Endothelial cell (in vitro differentiated cells): Measurements from ENCODE around the gene OR1N2. TPM values are rescaled to one million over a fixed set of nuclear protein-coding genes. Genes with fewer than 3 reads are reported as not detected.
"Not testable (repeated sequence)": the region's sequence is repeated elsewhere in the genome, so short reads cannot be mapped to it uniquely, and the experiment has no call there.

Experiments
- DNase-seq: peaks from one replicate; pipeline ENCODE4 v3.0.0; 2021; ENCODE audit warnings: low spot score
- H3K27ac Mint-ChIP-seq: one replicate; pipeline ENCODE4 v1.8.0; 2021; ENCODE audit warnings: mixed read lengths, inconsistent platforms; ENCODE audit not compliant: unreplicated experiment
- H3K27me3 Mint-ChIP-seq: one replicate; pipeline ENCODE4 v1.8.0; 2021; ENCODE audit warnings: mild to moderate bottlenecking, moderate library complexity, mixed read lengths, inconsistent platforms; ENCODE audit not compliant: unreplicated experiment
- H3K36me3 Mint-ChIP-seq: one replicate; pipeline ENCODE4 v1.8.0; 2021; ENCODE audit warnings: mild to moderate bottlenecking, low read depth, mixed read lengths, inconsistent platforms; ENCODE audit not compliant: unreplicated experiment
- H3K4me1 Mint-ChIP-seq: one replicate; pipeline ENCODE4 v1.8.0; 2021; ENCODE audit warnings: mild to moderate bottlenecking, mixed read lengths, inconsistent platforms; ENCODE audit not compliant: unreplicated experiment
- H3K4me3 Mint-ChIP-seq: one replicate; pipeline ENCODE4 v1.8.0; 2021; ENCODE audit warnings: mild to moderate bottlenecking, mixed read lengths, inconsistent platforms; ENCODE audit not compliant: unreplicated experiment
- H3K9me3 Mint-ChIP-seq: one replicate; pipeline ENCODE4 v1.8.0; 2021; ENCODE audit warnings: mixed read lengths, inconsistent platforms; ENCODE audit not compliant: unreplicated experiment
- CTCF ChIP-seq: fragments of 200-600 bp; sonication (generic); IDR thresholded peaks from one replicate; pipeline ENCODE4 v1.5.0; 2021; ENCODE audit warnings: antibody characterized with exemption; ENCODE audit not compliant: unreplicated experiment
- total RNA-seq: library from RNA; stranded (reverse); fragmentation: NEBNext Ultra II Directional; extraction: Animal tissue kit (Norgen Biotek cat#: 25700); gene quantifications from one replicate; pipeline ENCODE4 v1.2.1, GENCODE V29; 2021; ENCODE audit not compliant: unreplicated experiment

OR1N2 gene
- total RNA-seq, 1 donor from 2014 or later: not detected

GRCh38 chr9:122519376-122519775 is 33.5 kb upstream of the OR1N2 start:
- Mint-ChIP-seq H3K27me3 (peaks cover 3% of the 10 kb centered on the region), H3K4me3 (no peak overlapping the region), H3K9me3 (no peaks in the 10 kb centered on the region), H3K4me1 (no peaks in the 10 kb centered on the region), H3K27ac (no peak overlapping the region), H3K36me3 (no peaks in the 10 kb centered on the region)
- DNase-seq: no peak
- no peak for TF ChIP-seq CTCF

- Mint-ChIP-seq H3K27me3 (peaks cover 8% of the 10 kb centered on the region), H3K4me1 (no peaks in the 10 kb centered on the region), H3K36me3 (no peaks in the 10 kb centered on the region), H3K9me3 (peaks cover 11% of the 10 kb centered on the region), H3K4me3 (no peak overlapping the region), H3K27ac (no peak overlapping the region)
- DNase-seq: no peak
- no peak for TF ChIP-seq CTCF
Measured at GRCh38 chr9:122526602-122527001, 26.3 kb upstream of the OR1N2 start.

GRCh38 chr9:122527193-122527592 is 25.7 kb upstream of the OR1N2 start, which contains the start of gene OR1N1:
TSS of gene OR1N1 (minus strand) at chr9:122527293. CDS start at chr9:122527293, 0 bp downstream.
- H3K4me3 Mint-ChIP-seq: no peak within 1 kb of the TSS
- H3K36me3 Mint-ChIP-seq: no peaks in the 10 kb centered on the region
- peaks cover 11% of the 10 kb centered on the region for H3K9me3 Mint-ChIP-seq
- no peak within 1 kb of the TSS for H3K27ac Mint-ChIP-seq
- H3K4me1 Mint-ChIP-seq: no peaks in the 10 kb centered on the region
- TF ChIP-seq CTCF: no peak
- peaks cover 8% of the 10 kb centered on the region for H3K27me3 Mint-ChIP-seq
- no peak for DNase-seq

GRCh38 chr9:122531157-122531556 is 21.8 kb upstream of the OR1N2 start:
- not testable (repeated sequence) for H3K27me3 Mint-ChIP-seq, H3K36me3 Mint-ChIP-seq, H3K4me3 Mint-ChIP-seq, DNase-seq, H3K27ac Mint-ChIP-seq, H3K4me1 Mint-ChIP-seq
- H3K9me3 Mint-ChIP-seq: peaks cover 20% of the 10 kb centered on the region

- TF ChIP-seq CTCF: no peak
- DNase-seq: no peak
- peaks cover 10% of the 10 kb centered on the region for H3K36me3 Mint-ChIP-seq
- H3K27ac Mint-ChIP-seq: no peak overlapping the region
- no peak overlapping the region for H3K4me3 Mint-ChIP-seq
- H3K27me3 Mint-ChIP-seq: peaks cover 3% of the 10 kb centered on the region
- H3K4me1 Mint-ChIP-seq: no peaks in the 10 kb centered on the region
- H3K9me3 Mint-ChIP-seq: peaks cover 16% of the 10 kb centered on the region
Measured at GRCh38 chr9:122536134-122536533, 16.8 kb upstream of the OR1N2 start.

- peaks cover 14% of the 10 kb centered on the region for H3K9me3 Mint-ChIP-seq
- H3K36me3 Mint-ChIP-seq, H3K27ac Mint-ChIP-seq, DNase-seq, H3K4me1 Mint-ChIP-seq, H3K4me3 Mint-ChIP-seq, H3K27me3 Mint-ChIP-seq: not testable (repeated sequence)
Measured at GRCh38 chr9:122537066-122537465, 15.8 kb upstream of the OR1N2 start.
